HEK293 (cell line): ENCODE measurements around the gene IL17RC.

Source experiments
- GFI1B ChIP-seq: fragments of 450-650 bp; formaldehyde crosslinking; IDR thresholded peaks from 2 replicates; pipeline ENCODE4 v1.5.1; 2016; ENCODE audit warnings: missing biosample characterization, missing genetic modification characterization
- HOXA7 ChIP-seq: sonication (generic); formaldehyde crosslinking; IDR thresholded peaks from 2 replicates; pipeline ENCODE4 v1.8.1; 2022; ENCODE audit warnings: missing genetic modification reagents, borderline replicate concordance
- KLF1 ChIP-seq: fragments of 450-650 bp; formaldehyde crosslinking; IDR thresholded peaks from 2 replicates; pipeline ENCODE4 v1.5.1; 2016; ENCODE audit warnings: missing biosample characterization, missing genetic modification characterization
- SALL2 ChIP-seq: fragments of 450-650 bp; formaldehyde crosslinking; IDR thresholded peaks from 2 replicates; pipeline ENCODE4 v1.5.0; 2017; ENCODE audit warnings: missing biosample characterization, mild to moderate bottlenecking, missing genetic modification characterization, borderline replicate concordance
- SP7 ChIP-seq: fragments of 450-650 bp; formaldehyde crosslinking; IDR thresholded peaks from 2 replicates; pipeline ENCODE4 v1.5.1; 2016; ENCODE audit warnings: missing biosample characterization, missing genetic modification characterization
- TCF7L2 ChIP-seq: IDR thresholded peaks from 2 replicates; pipeline ENCODE4 v1.6.1; 2011; ENCODE audit warnings: low read depth, mild to moderate bottlenecking, inconsistent platforms, low read length, moderate library complexity, borderline replicate concordance
- YY2 ChIP-seq: fragments of 450-650 bp; formaldehyde crosslinking; IDR thresholded peaks from 2 replicates; pipeline ENCODE4 v1.5.1; 2016; ENCODE audit warnings: missing biosample characterization, missing genetic modification characterization
- ZBTB10 ChIP-seq: fragments of 450-650 bp; formaldehyde crosslinking; IDR thresholded peaks from 2 replicates; pipeline ENCODE4 v1.5.1; 2016; ENCODE audit warnings: missing biosample characterization, missing genetic modification characterization
- ZFP3 ChIP-seq: fragments of 450-650 bp; formaldehyde crosslinking; IDR thresholded peaks from 2 replicates; pipeline ENCODE4 v1.5.1; 2016; ENCODE audit warnings: low read depth, missing biosample characterization, missing genetic modification characterization
- ZFP69B ChIP-seq: fragments of 450-650 bp; formaldehyde crosslinking; IDR thresholded peaks from 2 replicates; pipeline ENCODE4 v1.5.1; 2016; ENCODE audit warnings: missing biosample characterization, missing genetic modification characterization
- ZNF174 ChIP-seq: fragments of 450-650 bp; formaldehyde crosslinking; IDR thresholded peaks from 2 replicates; pipeline ENCODE4 v1.5.0; 2017; ENCODE audit warnings: missing biosample characterization, mild to moderate bottlenecking, missing genetic modification characterization
- ZNF184 ChIP-seq: fragments of 450-650 bp; IDR thresholded peaks from 2 replicates; pipeline ENCODE4 v1.5.1; 2018; ENCODE audit warnings: missing biosample characterization, mild to moderate bottlenecking, missing genetic modification characterization
- ZNF214 ChIP-seq: fragments of 450-650 bp; formaldehyde crosslinking; IDR thresholded peaks from 2 replicates; pipeline ENCODE4 v1.5.1; 2017; ENCODE audit warnings: missing biosample characterization, mild to moderate bottlenecking, missing genetic modification characterization, borderline replicate concordance
- ZNF23 ChIP-seq: fragments of 450-650 bp; formaldehyde crosslinking; IDR thresholded peaks from 2 replicates; pipeline ENCODE4 v1.5.1; 2016; ENCODE audit warnings: missing biosample characterization, missing genetic modification characterization, borderline replicate concordance
- ZNF274 ChIP-seq, 2 experiments: fragments of 200-500 bp in 1 of 2; fragments of 450-650 bp in 1 of 2; sonication (Bioruptor generic) in 1 of 2; formaldehyde crosslinking in 1 of 2; IDR thresholded peaks; 2 replicates each; pipeline versions ENCODE4 v1.5.1 to v1.6.1; 2014 to 2016; ENCODE audit warnings: borderline replicate concordance in 1 of 2, inconsistent platforms in 1 of 2, low read length in 1 of 2, missing biosample characterization in 1 of 2, missing genetic modification characterization in 1 of 2
- ZNF37A ChIP-seq: fragments of 450-650 bp; IDR thresholded peaks from 2 replicates; pipeline ENCODE4 v1.5.1; 2018; ENCODE audit warnings: missing biosample characterization, missing genetic modification characterization
- ZNF488 ChIP-seq: fragments of 450-650 bp; formaldehyde crosslinking; IDR thresholded peaks from 2 replicates; pipeline ENCODE4 v1.5.1; 2016; ENCODE audit warnings: missing biosample characterization, missing genetic modification characterization
- ZNF555 ChIP-seq: fragments of 450-650 bp; formaldehyde crosslinking; conservative IDR thresholded peaks from 2 replicates; pipeline ENCODE4 v1.5.1; 2017; ENCODE audit warnings: missing biosample characterization, mild to moderate bottlenecking, missing genetic modification characterization, inconsistent platforms
- ZNF600 ChIP-seq: fragments of 450-650 bp; formaldehyde crosslinking; IDR thresholded peaks from 2 replicates; pipeline ENCODE4 v1.5.1; 2016; ENCODE audit warnings: missing biosample characterization, missing genetic modification characterization
- ZNF621 ChIP-seq: fragments of 450-650 bp; formaldehyde crosslinking; IDR thresholded peaks from 2 replicates; pipeline ENCODE4 v1.5.1; 2017; ENCODE audit warnings: missing biosample characterization, missing genetic modification characterization
- ZNF677 ChIP-seq: fragments of 450-650 bp; IDR thresholded peaks from 2 replicates; pipeline ENCODE4 v1.5.0; 2018; ENCODE audit warnings: missing biosample characterization, mild to moderate bottlenecking, missing genetic modification characterization, moderate library complexity
- ZNF692 ChIP-seq: fragments of 450-650 bp; formaldehyde crosslinking; IDR thresholded peaks from 2 replicates; pipeline ENCODE4 v1.5.1; 2016; ENCODE audit warnings: missing biosample characterization, missing genetic modification characterization
- ZSCAN23 ChIP-seq: fragments of 450-650 bp; formaldehyde crosslinking; IDR thresholded peaks from 2 replicates; pipeline ENCODE4 v1.5.1; 2016; ENCODE audit warnings: missing biosample characterization, missing genetic modification characterization
- TF ChIP-seq, protein P1 (sequence below): fragments of 450-650 bp; formaldehyde crosslinking; IDR thresholded peaks from 2 replicates; pipeline ENCODE4 v1.5.1; 2016; ENCODE audit warnings: missing biosample characterization, missing genetic modification characterization
- TF ChIP-seq, protein P2 (sequence below): fragments of 450-650 bp; formaldehyde crosslinking; IDR thresholded peaks from 2 replicates; pipeline ENCODE4 v1.5.1; 2016; ENCODE audit warnings: missing biosample characterization, missing genetic modification characterization
- TF ChIP-seq, protein P3 (sequence below): fragments of 450-650 bp; formaldehyde crosslinking; IDR thresholded peaks from 2 replicates; pipeline ENCODE4; 2016; ENCODE audit warnings: missing biosample characterization, missing genetic modification characterization
- TF ChIP-seq, protein P4 (sequence below): fragments of 450-650 bp; formaldehyde crosslinking; IDR thresholded peaks from 2 replicates; pipeline ENCODE4 v1.5.1; 2017; ENCODE audit warnings: missing biosample characterization, missing genetic modification characterization
- TF ChIP-seq, protein P5 (sequence below): fragments of 450-650 bp; formaldehyde crosslinking; IDR thresholded peaks from 2 replicates; pipeline ENCODE4 v1.5.1; 2016; ENCODE audit warnings: missing biosample characterization, missing genetic modification characterization

Gene IL17RC

DNA sequence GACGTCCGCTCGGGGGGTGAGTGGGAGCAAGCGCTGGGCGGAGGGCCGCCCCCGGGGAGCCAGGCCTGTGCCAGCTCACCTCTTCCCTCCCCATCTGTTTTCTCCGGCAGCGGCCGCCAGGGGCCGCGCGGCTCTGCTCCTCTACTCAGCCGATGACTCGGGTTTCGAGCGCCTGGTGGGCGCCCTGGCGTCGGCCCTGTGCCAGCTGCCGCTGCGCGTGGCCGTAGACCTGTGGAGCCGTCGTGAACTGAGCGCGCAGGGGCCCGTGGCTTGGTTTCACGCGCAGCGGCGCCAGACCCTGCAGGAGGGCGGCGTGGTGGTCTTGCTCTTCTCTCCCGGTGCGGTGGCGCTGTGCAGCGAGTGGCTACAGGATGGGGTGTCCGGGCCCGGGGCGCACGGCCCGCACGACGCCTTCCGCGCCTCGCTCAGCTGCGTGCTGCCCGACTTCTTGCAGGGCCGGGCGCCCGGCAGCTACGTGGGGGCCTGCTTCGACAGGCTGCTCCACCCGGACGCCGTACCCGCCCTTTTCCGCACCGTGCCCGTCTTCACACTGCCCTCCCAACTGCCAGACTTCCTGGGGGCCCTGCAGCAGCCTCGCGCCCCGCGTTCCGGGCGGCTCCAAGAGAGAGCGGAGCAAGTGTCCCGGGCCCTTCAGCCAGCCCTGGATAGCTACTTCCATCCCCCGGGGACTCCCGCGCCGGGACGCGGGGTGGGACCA is 16.1 kb downstream of the IL17RC start (continued):
- TF ChIP-seq, protein P1, sequence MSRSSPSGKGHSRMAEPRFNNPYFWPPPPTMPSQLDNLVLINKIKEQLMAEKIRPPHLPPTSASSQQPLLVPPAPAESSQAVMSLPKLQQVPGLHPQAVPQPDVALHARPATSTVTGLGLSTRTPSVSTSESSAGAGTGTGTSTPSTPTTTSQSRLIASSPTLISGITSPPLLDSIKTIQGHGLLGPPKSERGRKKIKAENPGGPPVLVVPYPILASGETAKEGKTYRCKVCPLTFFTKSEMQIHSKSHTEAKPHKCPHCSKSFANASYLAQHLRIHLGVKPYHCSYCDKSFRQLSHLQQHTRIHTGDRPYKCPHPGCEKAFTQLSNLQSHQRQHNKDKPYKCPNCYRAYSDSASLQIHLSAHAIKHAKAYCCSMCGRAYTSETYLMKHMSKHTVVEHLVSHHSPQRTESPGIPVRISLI (tag by site-specific recombination) = no peak
- TF ChIP-seq ZSCAN23 (tag by site-specific recombination) = no peak
- peak; percentile 53; the same call in 1 of the 2 replicates for TF ChIP-seq YY2 (tag by site-specific recombination)
- no peak for TF ChIP-seq ZNF692 (tag by site-specific recombination)
- TF ChIP-seq GFI1B (tag by site-specific recombination) = no peak
- no peak for TF ChIP-seq ZFP69B (tag by site-specific recombination)
- TF ChIP-seq, protein P2, sequence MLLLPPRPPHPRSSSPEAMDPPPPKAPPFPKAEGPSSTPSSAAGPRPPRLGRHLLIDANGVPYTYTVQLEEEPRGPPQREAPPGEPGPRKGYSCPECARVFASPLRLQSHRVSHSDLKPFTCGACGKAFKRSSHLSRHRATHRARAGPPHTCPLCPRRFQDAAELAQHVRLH (tag by site-specific recombination) = 0 out of 2 replicates have a peak, but pooled peaks have one; percentile 28
- no peak for TF ChIP-seq HOXA7 (CRISPR knock-in tag)
- no peak for TF ChIP-seq ZNF214 (tag by site-specific recombination)
- no peak for TF ChIP-seq ZNF274 (IDR thresholded peaks at IDR 0.05; ENCODE audit: low read length)
- TF ChIP-seq ZNF274 (tag by site-specific recombination; IDR thresholded peaks at IDR 0.05; ENCODE audit: borderline replicate concordance) = no peak
- no peak for TF ChIP-seq ZNF621
- TF ChIP-seq ZNF600 (tag by site-specific recombination) = peak; percentile 80
- TF ChIP-seq SALL2 (tag by site-specific recombination) = no peak
- TF ChIP-seq ZBTB10 = peak; percentile 93
- TF ChIP-seq ZNF677 (tag by site-specific recombination) = no peak
- TF ChIP-seq KLF1 = peak; percentile 72
- TF ChIP-seq, protein P3, sequence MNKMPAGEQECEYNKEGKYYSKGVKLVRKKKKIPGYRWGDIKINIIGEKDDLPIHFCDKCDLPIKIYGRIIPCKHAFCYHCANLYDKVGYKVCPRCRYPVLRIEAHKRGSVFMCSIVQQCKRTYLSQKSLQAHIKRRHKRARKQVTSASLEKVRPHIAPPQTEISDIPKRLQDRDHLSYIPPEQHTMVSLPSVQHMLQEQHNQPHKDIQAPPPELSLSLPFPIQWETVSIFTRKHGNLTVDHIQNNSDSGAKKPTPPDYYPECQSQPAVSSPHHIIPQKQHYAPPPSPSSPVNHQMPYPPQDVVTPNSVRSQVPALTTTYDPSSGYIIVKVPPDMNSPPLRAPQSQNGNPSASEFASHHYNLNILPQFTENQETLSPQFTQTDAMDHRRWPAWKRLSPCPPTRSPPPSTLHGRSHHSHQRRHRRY (tag by site-specific recombination) = no peak
- TF ChIP-seq ZNF488 = no peak
- TF ChIP-seq TCF7L2 = no peak
- TF ChIP-seq ZNF37A (tag by site-specific recombination) = no peak
- TF ChIP-seq ZNF555 = no peak
- 0 out of 2 replicates have a peak, but pooled peaks have one; percentile 64 for TF ChIP-seq SP7 (tag by site-specific recombination)
- no peak for TF ChIP-seq ZNF174 (tag by site-specific recombination)
- no peak for TF ChIP-seq ZFP3 (tag by site-specific recombination)
- TF ChIP-seq, protein P4, sequence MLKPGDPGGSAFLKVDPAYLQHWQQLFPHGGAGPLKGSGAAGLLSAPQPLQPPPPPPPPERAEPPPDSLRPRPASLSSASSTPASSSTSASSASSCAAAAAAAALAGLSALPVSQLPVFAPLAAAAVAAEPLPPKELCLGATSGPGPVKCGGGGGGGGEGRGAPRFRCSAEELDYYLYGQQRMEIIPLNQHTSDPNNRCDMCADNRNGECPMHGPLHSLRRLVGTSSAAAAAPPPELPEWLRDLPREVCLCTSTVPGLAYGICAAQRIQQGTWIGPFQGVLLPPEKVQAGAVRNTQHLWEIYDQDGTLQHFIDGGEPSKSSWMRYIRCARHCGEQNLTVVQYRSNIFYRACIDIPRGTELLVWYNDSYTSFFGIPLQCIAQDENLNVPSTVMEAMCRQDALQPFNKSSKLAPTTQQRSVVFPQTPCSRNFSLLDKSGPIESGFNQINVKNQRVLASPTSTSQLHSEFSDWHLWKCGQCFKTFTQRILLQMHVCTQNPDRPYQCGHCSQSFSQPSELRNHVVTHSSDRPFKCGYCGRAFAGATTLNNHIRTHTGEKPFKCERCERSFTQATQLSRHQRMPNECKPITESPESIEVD (tag by site-specific recombination) = no peak
- TF ChIP-seq, protein P5, sequence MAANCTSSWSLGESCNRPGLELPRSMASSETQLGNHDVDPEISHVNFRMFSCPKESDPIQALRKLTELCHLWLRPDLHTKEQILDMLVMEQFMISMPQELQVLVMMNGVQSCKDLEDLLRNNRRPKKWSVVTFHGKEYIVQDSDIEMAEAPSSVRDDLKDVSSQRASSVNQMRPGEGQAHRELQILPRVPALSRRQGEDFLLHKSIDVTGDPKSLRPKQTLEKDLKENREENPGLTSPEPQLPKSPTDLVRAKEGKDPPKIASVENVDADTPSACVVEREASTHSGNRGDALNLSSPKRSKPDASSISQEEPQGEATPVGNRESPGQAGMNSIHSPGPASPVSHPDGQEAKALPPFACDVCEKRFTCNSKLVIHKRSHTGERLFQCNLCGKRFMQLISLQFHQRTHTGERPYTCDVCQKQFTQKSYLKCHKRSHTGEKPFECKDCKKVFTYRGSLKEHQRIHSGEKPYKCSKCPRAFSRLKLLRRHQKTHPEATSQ (tag by site-specific recombination) = peak; percentile 88
- TF ChIP-seq ZNF184 (tag by site-specific recombination) = no peak
- no peak for TF ChIP-seq ZNF23
